ENCODE data around the gene GPRC5C.

GPRC5C gene

GRCh38 chr17:74439691-74440567 is 8.0 kb downstream of the GPRC5C start:
- no peak for DNase-seq (ENCODE audit: low spot score)
- in situ Hi-C loops (cut with MboI; ENCODE audit: low sequenced_read_pairs, unreplicated experiment) = no loop called here
- no peak for TF ChIP-seq CTCF (IDR thresholded peaks at IDR 0.05; ENCODE audit: borderline replicate concordance, control extremely low read depth, extremely low read depth, insufficient read depth, missing control alignments)

- no peak for TF ChIP-seq CTCF (IDR thresholded peaks at IDR 0.05; ENCODE audit: borderline replicate concordance, control extremely low read depth, extremely low read depth, insufficient read depth, missing control alignments)
- in situ Hi-C loops (cut with MboI; ENCODE audit: low sequenced_read_pairs, unreplicated experiment) = no loop called here
- DNase-seq (ENCODE audit: low spot score) = no peak
Observed at GRCh38 chr17:74441537-74441936, 9.6 kb downstream of the GPRC5C start.

- in situ Hi-C loops (cut with MboI; ENCODE audit: low sequenced_read_pairs, unreplicated experiment) = no loop called here
Observed at GRCh38 chr17:74442291-74442669, 10.4 kb downstream of the GPRC5C start.

GRCh38 chr17:74442670-74443515 is 11.0 kb downstream of the GPRC5C start:
- in situ Hi-C loops (cut with MboI; ENCODE audit: low sequenced_read_pairs, unreplicated experiment) = no loop called here
- no peak for TF ChIP-seq CTCF (IDR thresholded peaks at IDR 0.05; ENCODE audit: borderline replicate concordance, control extremely low read depth, extremely low read depth, insufficient read depth, missing control alignments)
- DNase-seq (ENCODE audit: low spot score) = peak; percentile 83

More at GRCh38 chr17:74442291-74442669, 10.4 kb downstream of the GPRC5C start:
- TF ChIP-seq CTCF (IDR thresholded peaks at IDR 0.05; ENCODE audit: borderline replicate concordance, control extremely low read depth, extremely low read depth, insufficient read depth, missing control alignments) = no peak
- DNase-seq (ENCODE audit: low spot score) = no peak

- DNase-seq (ENCODE audit: low spot score) = no peak
- TF ChIP-seq CTCF (IDR thresholded peaks at IDR 0.05; ENCODE audit: borderline replicate concordance, control extremely low read depth, extremely low read depth, insufficient read depth, missing control alignments) = no peak
- in situ Hi-C loops (cut with MboI; ENCODE audit: low sequenced_read_pairs, unreplicated experiment) = no loop called here
Observed at GRCh38 chr17:74443516-74444296, 11.8 kb downstream of the GPRC5C start.

GRCh38 chr17:74444406-74444805 is 12.5 kb downstream of the GPRC5C start:
- no peak for TF ChIP-seq CTCF (IDR thresholded peaks at IDR 0.05; ENCODE audit: borderline replicate concordance, control extremely low read depth, extremely low read depth, insufficient read depth, missing control alignments)
- in situ Hi-C loops (cut with MboI; ENCODE audit: low sequenced_read_pairs, unreplicated experiment) = no loop called here
- DNase-seq (ENCODE audit: low spot score) = no peak

All from GM13976 (cell line).